ENCODE measurements around the gene MISP.

Gene MISP

DNA sequence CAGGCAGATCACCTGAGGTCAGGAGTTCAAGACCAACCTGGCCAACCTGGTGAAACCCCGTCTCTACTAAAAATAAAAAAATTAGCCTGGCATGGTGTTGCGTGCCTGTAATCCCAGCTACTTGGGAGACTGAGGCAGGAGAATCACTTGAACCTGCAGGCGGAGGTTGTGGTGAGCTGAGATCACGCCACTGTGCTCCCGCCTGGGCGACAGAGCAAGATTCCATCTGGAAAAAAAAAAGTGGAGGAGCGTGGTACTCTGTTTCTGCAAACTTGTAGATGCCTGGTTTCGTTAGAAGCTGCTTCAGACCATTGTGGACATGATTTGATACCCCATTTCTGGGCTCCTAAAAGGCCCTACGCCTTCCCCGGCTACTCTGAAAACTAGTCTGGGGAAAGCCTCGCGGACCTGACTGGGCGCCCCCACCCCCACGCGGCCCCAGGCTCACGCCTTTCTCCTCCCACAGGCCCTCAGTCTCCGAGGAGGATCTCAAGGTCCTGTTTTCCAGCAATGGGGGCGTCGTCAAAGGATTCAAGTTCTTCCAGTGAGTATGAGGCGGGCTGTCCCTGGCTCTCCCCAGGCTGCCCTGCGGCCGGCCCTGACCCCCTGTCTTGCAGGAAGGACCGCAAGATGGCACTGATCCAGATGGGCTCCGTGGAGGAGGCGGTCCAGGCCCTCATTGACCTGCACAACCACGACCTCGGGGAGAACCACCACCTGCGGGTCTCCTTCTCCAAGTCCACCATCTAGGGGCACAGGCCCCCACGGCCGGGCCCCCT is 59.4 kb downstream of the MISP start:
- no peak for ATAC-seq
- TF ChIP-seq, protein P1, sequence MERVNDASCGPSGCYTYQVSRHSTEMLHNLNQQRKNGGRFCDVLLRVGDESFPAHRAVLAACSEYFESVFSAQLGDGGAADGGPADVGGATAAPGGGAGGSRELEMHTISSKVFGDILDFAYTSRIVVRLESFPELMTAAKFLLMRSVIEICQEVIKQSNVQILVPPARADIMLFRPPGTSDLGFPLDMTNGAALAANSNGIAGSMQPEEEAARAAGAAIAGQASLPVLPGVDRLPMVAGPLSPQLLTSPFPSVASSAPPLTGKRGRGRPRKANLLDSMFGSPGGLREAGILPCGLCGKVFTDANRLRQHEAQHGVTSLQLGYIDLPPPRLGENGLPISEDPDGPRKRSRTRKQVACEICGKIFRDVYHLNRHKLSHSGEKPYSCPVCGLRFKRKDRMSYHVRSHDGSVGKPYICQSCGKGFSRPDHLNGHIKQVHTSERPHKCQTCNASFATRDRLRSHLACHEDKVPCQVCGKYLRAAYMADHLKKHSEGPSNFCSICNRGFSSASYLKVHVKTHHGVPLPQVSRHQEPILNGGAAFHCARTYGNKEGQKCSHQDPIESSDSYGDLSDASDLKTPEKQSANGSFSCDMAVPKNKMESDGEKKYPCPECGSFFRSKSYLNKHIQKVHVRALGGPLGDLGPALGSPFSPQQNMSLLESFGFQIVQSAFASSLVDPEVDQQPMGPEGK (CRISPR knock-in tag; IDR thresholded peaks at IDR 0.05; ENCODE audit: borderline replicate concordance) = no peak
- no peak for TF ChIP-seq ARNTL (CRISPR knock-in tag; IDR thresholded peaks at IDR 0.05; ENCODE audit: borderline replicate concordance, low read depth)
- TF ChIP-seq ISL1 (CRISPR knock-in tag; IDR thresholded peaks at IDR 0.05) = no peak

DNA sequence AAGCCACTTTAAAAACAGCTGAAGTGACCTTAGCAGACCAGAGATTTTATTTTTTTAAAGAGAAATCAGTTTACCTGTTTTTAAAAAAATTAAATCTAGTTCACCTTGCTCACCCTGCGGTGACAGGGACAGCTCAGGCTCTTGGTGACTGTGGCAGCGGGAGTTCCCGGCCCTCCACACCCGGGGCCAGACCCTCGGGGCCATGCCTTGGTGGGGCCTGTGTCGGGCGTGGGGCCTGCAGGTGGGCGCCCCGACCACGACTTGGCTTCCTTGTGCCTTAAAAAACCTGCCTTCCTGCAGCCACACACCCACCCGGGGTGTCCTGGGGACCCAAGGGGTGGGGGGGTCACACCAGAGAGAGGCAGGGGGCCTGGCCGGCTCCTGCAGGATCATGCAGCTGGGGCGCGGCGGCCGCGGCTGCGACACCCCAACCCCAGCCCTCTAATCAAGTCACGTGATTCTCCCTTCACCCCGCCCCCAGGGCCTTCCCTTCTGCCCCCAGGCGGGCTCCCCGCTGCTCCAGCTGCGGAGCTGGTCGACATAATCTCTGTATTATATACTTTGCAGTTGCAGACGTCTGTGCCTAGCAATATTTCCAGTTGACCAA is 60.1 kb downstream of the MISP start:
- no peak for TF ChIP-seq OSR1 (CRISPR knock-in tag; IDR thresholded peaks at IDR 0.05)
- ATAC-seq = no peak

DNA sequence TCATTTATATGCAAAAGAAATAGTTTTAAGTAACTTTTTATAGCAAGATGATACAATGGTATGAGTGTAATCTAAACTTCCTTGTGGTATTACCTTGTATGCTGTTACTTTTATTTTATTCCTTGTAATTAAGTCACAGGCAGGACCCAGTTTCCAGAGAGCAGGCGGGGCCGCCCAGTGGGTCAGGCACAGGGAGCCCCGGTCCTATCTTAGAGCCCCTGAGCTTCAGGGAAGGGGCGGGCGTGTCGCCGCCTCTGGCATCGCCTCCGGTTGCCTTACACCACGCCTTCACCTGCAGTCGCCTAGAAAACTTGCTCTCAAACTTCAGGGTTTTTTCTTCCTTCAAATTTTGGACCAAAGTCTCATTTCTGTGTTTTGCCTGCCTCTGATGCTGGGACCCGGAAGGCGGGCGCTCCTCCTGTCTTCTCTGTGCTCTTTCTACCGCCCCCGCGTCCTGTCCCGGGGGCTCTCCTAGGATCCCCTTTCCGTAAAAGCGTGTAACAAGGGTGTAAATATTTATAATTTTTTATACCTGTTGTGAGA is 60.7 kb downstream of the MISP start:
- TF ChIP-seq BACH2 (CRISPR knock-in tag; IDR thresholded peaks at IDR 0.05; ENCODE audit: borderline replicate concordance) = no peak
- no peak for ATAC-seq

DNA sequence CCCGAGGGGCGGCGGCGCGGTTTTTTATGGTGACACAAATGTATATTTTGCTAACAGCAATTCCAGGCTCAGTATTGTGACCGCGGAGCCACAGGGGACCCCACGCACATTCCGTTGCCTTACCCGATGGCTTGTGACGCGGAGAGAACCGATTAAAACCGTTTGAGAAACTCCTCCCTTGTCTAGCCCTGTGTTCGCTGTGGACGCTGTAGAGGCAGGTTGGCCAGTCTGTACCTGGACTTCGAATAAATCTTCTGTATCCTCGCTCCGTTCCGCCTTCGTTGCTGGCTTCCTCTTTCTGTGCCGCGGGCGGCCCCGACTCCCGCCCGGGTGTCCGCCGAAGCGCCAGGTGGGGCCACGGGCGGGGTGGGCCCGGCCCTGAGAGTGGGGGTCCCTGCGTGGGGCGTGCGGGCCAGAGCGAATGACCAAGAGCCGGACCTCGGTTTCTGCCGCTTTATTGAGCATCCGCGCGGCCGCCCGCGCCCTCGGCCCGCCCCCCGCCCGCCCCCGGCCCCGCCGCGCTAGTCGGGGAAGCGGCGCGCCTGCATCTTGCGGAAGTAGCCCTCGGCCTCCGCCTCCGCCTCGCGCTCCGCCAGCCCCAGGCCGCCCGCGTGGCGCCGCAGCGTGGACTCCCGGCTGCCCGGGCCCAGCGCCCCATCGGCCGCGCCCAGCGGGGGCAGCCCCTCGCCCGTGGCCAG is 61.3 kb downstream of the MISP start:
- TF ChIP-seq CSDC2 (CRISPR knock-in tag; IDR thresholded peaks at IDR 0.05) (no peak), ZFP30 (CRISPR knock-in tag; IDR thresholded peaks at IDR 0.05) (no peak), ARNTL (CRISPR knock-in tag; IDR thresholded peaks at IDR 0.05; ENCODE audit: borderline replicate concordance, low read depth) (no peak), ESRRG (CRISPR knock-in tag; IDR thresholded peaks at IDR 0.05) (no peak), ZNF565 (CRISPR knock-in tag; conservative IDR thresholded peaks at IDR 0.05; ENCODE audit: low read depth) (no peak), CSRNP3 (CRISPR knock-in tag; IDR thresholded peaks at IDR 0.05) (no peak)
- TF ChIP-seq, protein P2, sequence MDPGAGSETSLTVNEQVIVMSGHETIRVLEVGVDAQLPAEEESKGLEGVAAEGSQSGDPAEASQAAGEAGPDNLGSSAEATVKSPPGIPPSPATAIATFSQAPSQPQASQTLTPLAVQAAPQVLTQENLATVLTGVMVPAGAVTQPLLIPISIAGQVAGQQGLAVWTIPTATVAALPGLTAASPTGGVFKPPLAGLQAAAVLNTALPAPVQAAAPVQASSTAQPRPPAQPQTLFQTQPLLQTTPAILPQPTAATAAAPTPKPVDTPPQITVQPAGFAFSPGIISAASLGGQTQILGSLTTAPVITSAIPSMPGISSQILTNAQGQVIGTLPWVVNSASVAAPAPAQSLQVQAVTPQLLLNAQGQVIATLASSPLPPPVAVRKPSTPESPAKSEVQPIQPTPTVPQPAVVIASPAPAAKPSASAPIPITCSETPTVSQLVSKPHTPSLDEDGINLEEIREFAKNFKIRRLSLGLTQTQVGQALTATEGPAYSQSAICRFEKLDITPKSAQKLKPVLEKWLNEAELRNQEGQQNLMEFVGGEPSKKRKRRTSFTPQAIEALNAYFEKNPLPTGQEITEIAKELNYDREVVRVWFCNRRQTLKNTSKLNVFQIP (CRISPR knock-in tag; IDR thresholded peaks at IDR 0.05; ENCODE audit: borderline replicate concordance, low read depth) = no peak
- TF ChIP-seq, protein P3, sequence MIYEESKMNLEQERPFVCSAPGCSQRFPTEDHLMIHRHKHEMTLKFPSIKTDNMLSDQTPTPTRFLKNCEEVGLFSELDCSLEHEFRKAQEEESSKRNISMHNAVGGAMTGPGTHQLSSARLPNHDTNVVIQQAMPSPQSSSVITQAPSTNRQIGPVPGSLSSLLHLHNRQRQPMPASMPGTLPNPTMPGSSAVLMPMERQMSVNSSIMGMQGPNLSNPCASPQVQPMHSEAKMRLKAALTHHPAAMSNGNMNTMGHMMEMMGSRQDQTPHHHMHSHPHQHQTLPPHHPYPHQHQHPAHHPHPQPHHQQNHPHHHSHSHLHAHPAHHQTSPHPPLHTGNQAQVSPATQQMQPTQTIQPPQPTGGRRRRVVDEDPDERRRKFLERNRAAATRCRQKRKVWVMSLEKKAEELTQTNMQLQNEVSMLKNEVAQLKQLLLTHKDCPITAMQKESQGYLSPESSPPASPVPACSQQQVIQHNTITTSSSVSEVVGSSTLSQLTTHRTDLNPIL (CRISPR knock-in tag; IDR thresholded peaks at IDR 0.05; ENCODE audit: low read depth) = no peak
- TF ChIP-seq, protein P4, sequence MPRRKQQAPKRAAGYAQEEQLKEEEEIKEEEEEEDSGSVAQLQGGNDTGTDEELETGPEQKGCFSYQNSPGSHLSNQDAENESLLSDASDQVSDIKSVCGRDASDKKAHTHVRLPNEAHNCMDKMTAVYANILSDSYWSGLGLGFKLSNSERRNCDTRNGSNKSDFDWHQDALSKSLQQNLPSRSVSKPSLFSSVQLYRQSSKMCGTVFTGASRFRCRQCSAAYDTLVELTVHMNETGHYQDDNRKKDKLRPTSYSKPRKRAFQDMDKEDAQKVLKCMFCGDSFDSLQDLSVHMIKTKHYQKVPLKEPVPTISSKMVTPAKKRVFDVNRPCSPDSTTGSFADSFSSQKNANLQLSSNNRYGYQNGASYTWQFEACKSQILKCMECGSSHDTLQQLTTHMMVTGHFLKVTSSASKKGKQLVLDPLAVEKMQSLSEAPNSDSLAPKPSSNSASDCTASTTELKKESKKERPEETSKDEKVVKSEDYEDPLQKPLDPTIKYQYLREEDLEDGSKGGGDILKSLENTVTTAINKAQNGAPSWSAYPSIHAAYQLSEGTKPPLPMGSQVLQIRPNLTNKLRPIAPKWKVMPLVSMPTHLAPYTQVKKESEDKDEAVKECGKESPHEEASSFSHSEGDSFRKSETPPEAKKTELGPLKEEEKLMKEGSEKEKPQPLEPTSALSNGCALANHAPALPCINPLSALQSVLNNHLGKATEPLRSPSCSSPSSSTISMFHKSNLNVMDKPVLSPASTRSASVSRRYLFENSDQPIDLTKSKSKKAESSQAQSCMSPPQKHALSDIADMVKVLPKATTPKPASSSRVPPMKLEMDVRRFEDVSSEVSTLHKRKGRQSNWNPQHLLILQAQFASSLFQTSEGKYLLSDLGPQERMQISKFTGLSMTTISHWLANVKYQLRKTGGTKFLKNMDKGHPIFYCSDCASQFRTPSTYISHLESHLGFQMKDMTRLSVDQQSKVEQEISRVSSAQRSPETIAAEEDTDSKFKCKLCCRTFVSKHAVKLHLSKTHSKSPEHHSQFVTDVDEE (CRISPR knock-in tag; IDR thresholded peaks at IDR 0.05) = no peak
- no peak for ATAC-seq

- ATAC-seq = no peak
- TF ChIP-seq PPARA (CRISPR knock-in tag; IDR thresholded peaks at IDR 0.05; ENCODE audit: borderline replicate concordance) (no peak), ARNTL (CRISPR knock-in tag; IDR thresholded peaks at IDR 0.05; ENCODE audit: borderline replicate concordance, low read depth) (no peak), ISL1 (CRISPR knock-in tag; IDR thresholded peaks at IDR 0.05) (no peak), CSDC2 (CRISPR knock-in tag; IDR thresholded peaks at IDR 0.05) (no peak), ZNF565 (CRISPR knock-in tag; conservative IDR thresholded peaks at IDR 0.05; ENCODE audit: low read depth) (no peak), ZFP30 (CRISPR knock-in tag; IDR thresholded peaks at IDR 0.05) (no peak), OSR1 (CRISPR knock-in tag; IDR thresholded peaks at IDR 0.05) (no peak)
- TF ChIP-seq, protein P2 (CRISPR knock-in tag; IDR thresholded peaks at IDR 0.05; ENCODE audit: borderline replicate concordance, low read depth) = no peak
- TF ChIP-seq, protein P1 (CRISPR knock-in tag; IDR thresholded peaks at IDR 0.05; ENCODE audit: borderline replicate concordance) = no peak
Observed at GRCh38 chr19:812747-813218, 61.9 kb downstream of the MISP start.
